GM18861 (cell line): ENCODE measurements around the gene LY6G6C.

Experiments used
- ATAC-seq: cut with Tn5 transposase; IDR thresholded peaks from one replicate; pipeline ENCODE4 v1.9.1; 2021; ENCODE audit not compliant: unreplicated experiment

Gene LY6G6C

DNA sequence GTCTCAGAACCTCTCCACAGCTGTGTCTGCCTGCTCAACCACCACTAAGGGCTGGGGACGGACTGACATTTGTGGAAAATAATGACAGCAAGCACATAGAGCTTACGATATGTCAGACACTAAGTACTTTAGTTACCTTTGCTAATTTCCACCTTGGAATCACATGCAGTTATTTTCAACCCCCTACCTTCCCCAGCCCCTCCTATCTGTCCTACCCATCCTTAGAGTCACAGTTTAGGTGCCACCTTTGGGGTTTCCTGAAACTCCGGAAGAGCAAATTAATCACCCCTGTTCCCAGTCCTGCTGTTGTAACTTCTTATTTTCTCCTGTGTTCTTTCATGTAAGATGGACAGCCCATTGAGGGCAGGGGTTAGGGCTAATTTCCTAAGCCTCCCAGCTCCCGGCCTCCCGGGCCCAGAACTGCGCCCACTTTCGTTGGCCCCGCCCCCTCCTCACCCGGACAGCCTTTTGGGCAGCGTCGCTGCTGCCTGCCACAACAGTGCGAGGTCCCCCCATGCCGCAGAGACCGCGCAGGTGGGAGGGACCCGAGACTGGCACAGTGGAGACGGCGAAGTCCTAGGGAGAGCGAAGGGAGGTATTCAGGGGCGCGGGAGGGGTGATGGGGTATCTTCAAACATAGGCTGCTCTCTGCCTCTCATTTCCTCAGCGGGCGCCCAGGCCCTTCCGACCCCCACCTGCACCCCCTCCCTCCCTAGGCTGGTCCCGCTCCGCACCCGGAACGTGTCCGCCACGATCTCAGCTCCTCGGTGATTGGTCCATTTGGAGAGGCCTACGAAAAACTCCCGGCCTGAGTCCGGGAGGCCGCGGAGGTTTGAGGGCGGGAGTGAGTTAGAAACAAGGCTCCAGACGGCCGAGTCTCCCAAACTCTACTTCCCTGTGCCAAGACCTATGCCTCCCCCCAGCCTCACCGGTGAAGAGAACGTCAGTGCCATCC lies 6.4 kb upstream of the LY6G6C start:
- no peak for ATAC-seq

GRCh38 chr6:31727034-31727716 lies 5.6 kb upstream of the LY6G6C start:
- ATAC-seq: no peak

GRCh38 chr6:31725502-31726350 lies 4.2 kb upstream of the LY6G6C start:
- ATAC-seq: no peak

DNA sequence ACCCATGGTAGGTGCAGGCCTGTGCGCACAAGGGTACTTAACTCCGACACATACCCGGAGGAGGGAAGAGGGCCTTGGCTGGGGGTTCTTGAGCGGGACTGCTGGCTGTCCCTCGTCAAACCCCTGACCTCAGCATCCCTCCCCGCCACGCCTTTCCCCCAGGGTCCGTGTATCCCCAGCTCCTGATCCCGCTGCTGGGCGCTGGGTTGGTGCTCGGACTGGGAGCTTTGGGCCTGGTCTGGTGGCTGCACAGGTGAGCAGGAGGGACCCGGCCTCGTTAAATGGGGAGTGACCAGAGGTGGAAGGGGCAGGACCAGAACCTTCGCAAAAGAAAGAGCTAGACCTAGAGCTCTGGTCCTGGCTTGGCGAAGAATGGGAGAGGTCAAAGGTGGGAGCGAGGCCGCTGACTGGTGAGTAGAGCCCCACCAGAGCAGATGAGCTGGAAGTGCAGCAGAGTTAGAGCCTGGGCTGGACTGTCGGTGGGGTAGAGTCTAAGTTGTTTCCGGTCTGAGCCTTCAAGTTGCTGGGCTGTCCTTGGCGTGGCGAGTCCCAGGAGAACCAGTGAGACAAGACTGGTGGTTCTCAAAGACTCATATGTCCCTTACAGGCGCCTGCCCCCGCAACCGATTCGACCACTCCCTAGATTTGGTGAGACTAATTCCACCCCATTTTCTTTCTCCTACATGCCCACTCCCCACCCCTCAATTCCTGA lies 2.6 kb upstream of the LY6G6C start:
- ATAC-seq: no peak

- no peak for ATAC-seq
Measured at GRCh38 chr6:31723245-31723979, 1.9 kb upstream of the LY6G6C start, which contains the start of gene MPIG6B. TSS of gene MPIG6B (plus strand) at chr6:31723373. CDS start at chr6:31723384, 11 bp downstream.

- no peak for ATAC-seq
Measured at GRCh38 chr6:31722173-31722572, 627 bp upstream of the LY6G6C start.

- no peak for ATAC-seq
Measured at GRCh38 chr6:31720196-31720770, 1.3 kb downstream of the LY6G6C start.

DNA sequence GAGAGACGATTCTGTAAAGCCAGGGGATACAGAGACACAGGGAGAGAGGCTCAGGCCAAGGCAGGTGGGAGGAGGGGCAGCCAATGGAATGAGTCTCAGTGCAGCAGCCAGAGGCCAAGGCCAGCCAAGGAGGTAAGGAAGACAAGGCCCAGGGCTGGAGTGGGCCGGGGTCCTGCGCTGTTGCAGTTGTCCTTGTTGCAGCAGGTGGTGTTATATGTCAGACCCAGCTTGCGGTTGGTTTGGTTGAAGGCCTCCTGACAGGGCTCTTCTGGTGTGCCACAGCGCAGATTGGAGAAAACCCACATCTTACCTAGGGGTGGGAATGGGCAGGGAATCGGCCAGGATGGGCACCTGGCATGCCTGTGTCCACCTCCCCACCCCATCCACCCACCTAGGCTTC lies 2.5 kb downstream of the LY6G6C start:
- no peak for ATAC-seq

DNA sequence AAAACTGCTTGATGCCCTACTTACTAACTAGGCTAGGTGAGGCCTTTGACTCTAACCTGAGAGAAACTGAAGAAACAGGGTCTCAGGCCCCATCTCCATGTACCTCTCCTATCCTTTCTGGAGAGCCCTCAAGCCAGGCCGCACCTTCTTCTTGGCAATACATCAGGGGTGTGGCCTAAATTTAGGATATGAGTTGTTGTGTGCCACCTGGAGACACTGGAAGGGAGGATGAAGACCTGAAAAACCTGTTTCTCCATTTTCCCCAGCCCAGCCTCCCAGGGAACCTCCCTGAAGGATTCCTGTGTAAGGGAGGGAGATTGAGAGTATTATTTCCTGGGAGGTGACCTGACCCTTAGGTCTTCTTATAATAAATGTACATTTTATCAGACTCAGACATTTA lies 3.3 kb downstream of the LY6G6C start:
- no peak for ATAC-seq

GRCh38 chr6:31717499-31718222 lies 3.9 kb downstream of the LY6G6C start:
- ATAC-seq: no peak

DNA sequence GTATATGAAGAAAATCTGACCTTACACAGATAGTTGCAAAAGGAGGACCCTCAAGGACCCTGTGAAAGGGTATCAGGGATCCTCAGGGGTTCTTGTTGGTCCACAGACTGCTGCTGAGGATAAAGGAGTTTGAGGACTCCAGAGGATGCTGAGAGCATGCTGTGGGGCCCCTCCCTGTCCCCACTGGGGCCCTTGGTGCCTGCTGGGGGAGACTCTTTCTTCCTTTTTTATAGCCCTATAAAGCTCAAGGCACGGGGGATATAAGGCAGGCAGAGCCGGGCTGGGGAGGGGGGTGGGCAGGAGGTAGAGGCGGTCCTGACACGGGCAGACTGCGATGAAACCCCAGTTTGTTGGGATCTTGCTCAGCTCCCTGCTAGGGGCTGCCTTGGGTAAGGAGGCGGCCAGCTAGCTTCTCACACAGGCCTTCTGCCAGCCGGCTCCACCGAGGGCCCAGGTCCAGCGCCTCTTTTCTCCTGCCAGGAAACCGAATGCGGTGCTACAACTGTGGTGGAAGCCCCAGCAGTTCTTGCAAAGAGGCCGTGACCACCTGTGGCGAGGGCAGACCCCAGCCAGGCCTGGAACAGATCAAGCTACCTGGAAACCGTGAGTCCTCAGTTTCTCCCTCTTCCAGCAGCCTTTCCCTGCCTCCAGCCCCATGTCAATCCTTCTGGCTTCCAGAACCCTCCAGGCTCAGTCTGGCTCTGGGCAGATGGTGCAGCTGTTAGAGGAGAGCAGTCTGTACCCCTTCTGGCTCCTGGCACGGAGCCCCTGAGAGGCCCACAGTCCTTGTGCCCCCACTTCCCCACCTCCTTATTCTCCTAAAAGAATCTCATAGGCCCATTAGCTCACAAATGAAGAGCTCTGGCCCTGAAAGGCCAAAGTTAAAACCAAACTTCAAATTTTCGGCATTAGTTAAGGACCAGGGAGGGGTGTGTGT lies 6.3 kb downstream of the LY6G6C start, which contains the start of gene LY6G6D:
Gene LY6G6D, plus strand, starts transcription at position 327 of the 937 bp plus-strand sequence. Its CDS starts 8 bp downstream, at position 335.
- ATAC-seq: no peak

GRCh38 chr6:31713991-31714684 lies 7.4 kb downstream of the LY6G6C start:
- ATAC-seq: no peak

- ATAC-seq: no peak
Measured at GRCh38 chr6:31713465-31713864, 8.1 kb downstream of the LY6G6C start.

GRCh38 chr6:31712296-31712695 lies 9.2 kb downstream of the LY6G6C start:
- no peak for ATAC-seq

- ATAC-seq: no peak
Measured at GRCh38 chr6:31711233-31711632, 10.3 kb downstream of the LY6G6C start.

DNA sequence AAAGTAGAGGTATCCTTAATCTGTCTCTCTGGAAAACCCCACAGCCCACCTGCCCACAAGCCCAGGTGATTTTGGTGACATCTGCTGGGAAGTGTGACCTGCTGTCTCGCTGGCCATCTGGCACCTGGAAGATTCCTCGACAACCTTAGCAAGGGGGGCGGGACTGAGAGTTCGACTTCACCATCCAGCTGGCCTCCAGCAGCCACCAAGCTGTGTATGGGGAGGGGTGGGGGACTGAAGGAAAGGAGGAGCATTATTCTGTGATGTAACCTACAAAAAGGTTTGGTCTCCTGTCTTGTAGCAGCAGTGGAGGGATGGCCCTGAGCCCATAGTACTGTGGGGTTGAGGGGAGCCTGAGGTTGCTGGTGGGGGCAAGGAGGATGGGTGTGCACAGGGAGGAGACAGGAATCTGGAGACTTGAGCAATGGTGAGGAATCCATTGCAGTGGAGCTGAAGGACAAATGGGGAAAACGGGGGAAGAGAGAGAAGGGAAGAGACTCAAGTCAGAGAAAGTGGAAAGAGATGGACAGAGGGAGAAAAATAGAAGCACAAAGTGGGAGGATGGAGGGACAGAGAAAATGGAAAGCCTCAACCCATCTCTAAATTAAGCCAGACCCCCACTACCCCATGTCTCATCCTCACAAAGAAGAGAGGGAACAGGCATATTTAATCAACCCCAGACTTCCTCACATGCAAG lies 10.9 kb downstream of the LY6G6C start:
- ATAC-seq: no peak
